ENCODE data around the gene CABLES2. TPM values are rescaled to one million over a fixed set of nuclear protein-coding genes. Genes with fewer than 3 reads are reported as not detected.

Gene CABLES2
- total and polyA plus RNA-seq, 4 donors: 0.92 to 3.2 (median 2.0) TPM

DNA sequence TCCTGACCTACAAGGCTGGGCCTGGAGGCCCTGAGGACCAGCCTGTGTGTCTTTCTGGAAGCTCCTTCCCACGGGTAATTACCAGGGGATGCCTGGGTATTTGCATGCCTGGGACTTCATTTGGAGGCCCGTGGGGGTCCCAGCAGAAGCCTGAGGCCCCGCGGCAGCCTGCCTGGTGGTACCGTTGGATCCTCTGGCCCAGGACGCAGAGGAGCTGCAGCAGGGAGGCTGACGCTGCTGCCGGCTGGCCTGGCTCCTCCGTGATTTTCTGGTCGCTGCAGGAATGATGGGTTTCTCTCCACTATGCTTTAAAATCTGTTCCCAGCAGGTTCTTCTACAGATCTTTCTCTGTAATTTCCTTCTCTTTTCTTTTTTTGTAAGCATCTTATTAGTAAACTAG, 6.5 kb downstream of the CABLES2 start (continued):
- TF ChIP-seq, protein P1, sequence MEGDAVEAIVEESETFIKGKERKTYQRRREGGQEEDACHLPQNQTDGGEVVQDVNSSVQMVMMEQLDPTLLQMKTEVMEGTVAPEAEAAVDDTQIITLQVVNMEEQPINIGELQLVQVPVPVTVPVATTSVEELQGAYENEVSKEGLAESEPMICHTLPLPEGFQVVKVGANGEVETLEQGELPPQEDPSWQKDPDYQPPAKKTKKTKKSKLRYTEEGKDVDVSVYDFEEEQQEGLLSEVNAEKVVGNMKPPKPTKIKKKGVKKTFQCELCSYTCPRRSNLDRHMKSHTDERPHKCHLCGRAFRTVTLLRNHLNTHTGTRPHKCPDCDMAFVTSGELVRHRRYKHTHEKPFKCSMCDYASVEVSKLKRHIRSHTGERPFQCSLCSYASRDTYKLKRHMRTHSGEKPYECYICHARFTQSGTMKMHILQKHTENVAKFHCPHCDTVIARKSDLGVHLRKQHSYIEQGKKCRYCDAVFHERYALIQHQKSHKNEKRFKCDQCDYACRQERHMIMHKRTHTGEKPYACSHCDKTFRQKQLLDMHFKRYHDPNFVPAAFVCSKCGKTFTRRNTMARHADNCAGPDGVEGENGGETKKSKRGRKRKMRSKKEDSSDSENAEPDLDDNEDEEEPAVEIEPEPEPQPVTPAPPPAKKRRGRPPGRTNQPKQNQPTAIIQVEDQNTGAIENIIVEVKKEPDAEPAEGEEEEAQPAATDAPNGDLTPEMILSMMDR (IDR thresholded peaks at IDR 0.05; ENCODE audit: low read depth, low read length, missing input control): no peak
- no peak for TF ChIP-seq RAD21 (IDR thresholded peaks at IDR 0.05)

DNA sequence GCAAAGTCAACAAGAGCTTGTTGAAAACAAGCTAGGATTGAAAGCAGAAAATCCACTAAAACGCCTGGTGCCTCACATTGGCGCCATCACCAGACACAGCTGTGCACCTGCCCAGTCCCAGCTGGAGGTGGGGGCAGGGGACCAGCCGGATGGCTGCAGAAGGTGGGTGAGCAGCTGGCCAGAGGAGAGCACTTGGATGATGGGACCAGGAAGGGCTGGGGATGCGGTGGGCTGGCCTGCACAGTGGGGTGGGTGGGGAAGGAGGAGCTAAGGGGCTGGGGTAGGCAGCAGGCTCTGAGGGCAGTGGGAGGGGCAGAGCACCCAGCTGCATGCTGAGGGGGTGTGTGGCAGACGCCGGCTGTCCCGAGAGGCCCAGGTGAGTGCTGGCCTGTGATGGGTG, 7.1 kb downstream of the CABLES2 start:
- H3K4me3 ChIP-seq (ENCODE audit: low read depth in 1 of 3, low read length in 3 of 3): no peak overlapping the region
- TF ChIP-seq NR2F2 (IDR thresholded peaks at IDR 0.05) (no peak), FOXA2 (IDR thresholded peaks at IDR 0.05) (no peak), HNF4G (IDR thresholded peaks at IDR 0.05) (no peak), RXRA (IDR thresholded peaks at IDR 0.05) (no peak), HNF4A (conservative IDR thresholded peaks at IDR 0.05) (no peak), SP1 (IDR thresholded peaks at IDR 0.05) (no peak), FOXA1 (IDR thresholded peaks at IDR 0.05) (no peak), GABPA (IDR thresholded peaks at IDR 0.05 in 1 of 2, conservative IDR thresholded peaks at IDR 0.05 in 1 of 2) (no peak), TAF1 (conservative IDR thresholded peaks at IDR 0.05) (no peak)
- TF ChIP-seq, protein P1 (IDR thresholded peaks at IDR 0.05; ENCODE audit: low read depth, low read length, missing input control): no peak
- TF ChIP-seq, protein P2, sequence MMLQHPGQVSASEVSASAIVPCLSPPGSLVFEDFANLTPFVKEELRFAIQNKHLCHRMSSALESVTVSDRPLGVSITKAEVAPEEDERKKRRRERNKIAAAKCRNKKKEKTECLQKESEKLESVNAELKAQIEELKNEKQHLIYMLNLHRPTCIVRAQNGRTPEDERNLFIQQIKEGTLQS (IDR thresholded peaks at IDR 0.05): no peak
- TF ChIP-seq, protein P3, sequence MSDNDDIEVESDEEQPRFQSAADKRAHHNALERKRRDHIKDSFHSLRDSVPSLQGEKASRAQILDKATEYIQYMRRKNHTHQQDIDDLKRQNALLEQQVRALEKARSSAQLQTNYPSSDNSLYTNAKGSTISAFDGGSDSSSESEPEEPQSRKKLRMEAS (IDR thresholded peaks at IDR 0.05): no peak
- no peak overlapping the region for H3K9ac ChIP-seq (ENCODE audit: low read depth in 1 of 2, low read length in 2 of 2)
- DNase-seq (ENCODE audit: low spot score): no peak
- no peak overlapping the region for H3K27ac ChIP-seq (ENCODE audit: low read depth in 1 of 2, low read length in 2 of 2)
- no peaks in the 10 kb centered on the region for H3K9me3 ChIP-seq (ENCODE audit: control insufficient read depth in 4 of 4, low read length in 3 of 4)
- no peaks in the 10 kb centered on the region for H3K36me3 ChIP-seq (ENCODE audit: control insufficient read depth in 4 of 4, insufficient read depth in 3 of 4, low read depth in 1 of 4, low read length in 3 of 4)
- H3K27me3 ChIP-seq (ENCODE audit: control insufficient read depth in 4 of 4, insufficient read depth in 4 of 4, low read length in 3 of 4): no peaks in the 10 kb centered on the region
- 93% methylated on average over 7 of the region's 7 CpGs for WGBS
- H3K4me1 ChIP-seq (ENCODE audit: control insufficient read depth in 4 of 4, insufficient read depth in 4 of 4, low read length in 3 of 4): peaks cover 0 to 4% (median 0%) of the 10 kb centered on the region in 4 donors

DNA sequence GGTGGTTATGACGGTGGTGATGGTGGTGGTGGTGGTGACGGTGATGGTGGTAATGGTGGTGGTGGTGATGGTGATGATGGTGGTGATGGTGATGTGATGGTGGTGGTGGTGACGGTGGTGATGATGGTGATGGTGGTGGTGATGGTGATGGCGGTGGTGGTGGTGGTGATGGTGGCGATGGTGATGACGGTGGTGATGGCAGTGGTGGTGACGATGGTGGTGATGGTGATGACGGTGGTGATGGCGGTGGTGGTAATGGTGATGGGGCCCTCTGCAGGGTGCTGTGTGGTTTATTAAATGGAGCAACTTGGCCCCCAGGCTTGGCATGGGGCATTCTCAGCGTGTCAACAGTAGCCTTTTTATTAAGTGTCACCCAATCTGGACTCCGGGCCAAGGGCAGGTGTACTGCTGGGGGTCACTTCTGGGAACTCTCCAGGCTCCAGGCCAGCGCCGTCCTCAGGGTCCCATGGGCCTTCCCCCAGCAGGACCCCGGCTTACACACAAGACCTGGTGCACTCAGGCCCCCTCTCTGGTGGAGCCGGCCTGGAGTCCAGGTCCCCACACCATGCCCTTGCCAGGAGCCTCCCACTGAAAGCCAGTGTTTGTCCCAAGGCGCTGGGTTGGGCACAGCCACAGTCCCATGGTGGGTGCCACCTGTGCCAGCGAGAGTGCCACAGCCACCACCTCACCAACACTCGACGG, 8.8 kb downstream of the CABLES2 start:
- Histone ChIP-seq H3K27me3 (ENCODE audit: control insufficient read depth in 4 of 4, insufficient read depth in 4 of 4, low read length in 3 of 4) (no peaks in the 10 kb centered on the region), H3K4me1 (ENCODE audit: control insufficient read depth in 4 of 4, insufficient read depth in 4 of 4, low read length in 3 of 4) (no peaks in the 10 kb centered on the region), H3K4me3 (ENCODE audit: low read depth in 1 of 3, low read length in 3 of 3) (no peak overlapping the region), H3K36me3 (ENCODE audit: control insufficient read depth in 4 of 4, insufficient read depth in 3 of 4, low read depth in 1 of 4, low read length in 3 of 4) (peaks cover 0 to 2% (median 0%) of the 10 kb centered on the region in 4 donors), H3K9me3 (ENCODE audit: control insufficient read depth in 4 of 4, low read length in 3 of 4) (no peaks in the 10 kb centered on the region), H3K9ac (ENCODE audit: low read depth in 1 of 2, low read length in 2 of 2) (no peak overlapping the region), H3K27ac (ENCODE audit: low read depth in 1 of 2, low read length in 2 of 2) (no peak overlapping the region)
- DNase-seq (ENCODE audit: low spot score): no peak
- no peak for TF ChIP-seq GABPA (IDR thresholded peaks at IDR 0.05 in 1 of 2, conservative IDR thresholded peaks at IDR 0.05 in 1 of 2)
- no peak for TF ChIP-seq FOXA1 (IDR thresholded peaks at IDR 0.05)
- TF ChIP-seq, protein P4, sequence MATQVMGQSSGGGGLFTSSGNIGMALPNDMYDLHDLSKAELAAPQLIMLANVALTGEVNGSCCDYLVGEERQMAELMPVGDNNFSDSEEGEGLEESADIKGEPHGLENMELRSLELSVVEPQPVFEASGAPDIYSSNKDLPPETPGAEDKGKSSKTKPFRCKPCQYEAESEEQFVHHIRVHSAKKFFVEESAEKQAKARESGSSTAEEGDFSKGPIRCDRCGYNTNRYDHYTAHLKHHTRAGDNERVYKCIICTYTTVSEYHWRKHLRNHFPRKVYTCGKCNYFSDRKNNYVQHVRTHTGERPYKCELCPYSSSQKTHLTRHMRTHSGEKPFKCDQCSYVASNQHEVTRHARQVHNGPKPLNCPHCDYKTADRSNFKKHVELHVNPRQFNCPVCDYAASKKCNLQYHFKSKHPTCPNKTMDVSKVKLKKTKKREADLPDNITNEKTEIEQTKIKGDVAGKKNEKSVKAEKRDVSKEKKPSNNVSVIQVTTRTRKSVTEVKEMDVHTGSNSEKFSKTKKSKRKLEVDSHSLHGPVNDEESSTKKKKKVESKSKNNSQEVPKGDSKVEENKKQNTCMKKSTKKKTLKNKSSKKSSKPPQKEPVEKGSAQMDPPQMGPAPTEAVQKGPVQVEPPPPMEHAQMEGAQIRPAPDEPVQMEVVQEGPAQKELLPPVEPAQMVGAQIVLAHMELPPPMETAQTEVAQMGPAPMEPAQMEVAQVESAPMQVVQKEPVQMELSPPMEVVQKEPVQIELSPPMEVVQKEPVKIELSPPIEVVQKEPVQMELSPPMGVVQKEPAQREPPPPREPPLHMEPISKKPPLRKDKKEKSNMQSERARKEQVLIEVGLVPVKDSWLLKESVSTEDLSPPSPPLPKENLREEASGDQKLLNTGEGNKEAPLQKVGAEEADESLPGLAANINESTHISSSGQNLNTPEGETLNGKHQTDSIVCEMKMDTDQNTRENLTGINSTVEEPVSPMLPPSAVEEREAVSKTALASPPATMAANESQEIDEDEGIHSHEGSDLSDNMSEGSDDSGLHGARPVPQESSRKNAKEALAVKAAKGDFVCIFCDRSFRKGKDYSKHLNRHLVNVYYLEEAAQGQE (IDR thresholded peaks at IDR 0.05): no peak
- no peak for TF ChIP-seq YY1 (IDR thresholded peaks at IDR 0.05)
- TF ChIP-seq, protein P5, sequence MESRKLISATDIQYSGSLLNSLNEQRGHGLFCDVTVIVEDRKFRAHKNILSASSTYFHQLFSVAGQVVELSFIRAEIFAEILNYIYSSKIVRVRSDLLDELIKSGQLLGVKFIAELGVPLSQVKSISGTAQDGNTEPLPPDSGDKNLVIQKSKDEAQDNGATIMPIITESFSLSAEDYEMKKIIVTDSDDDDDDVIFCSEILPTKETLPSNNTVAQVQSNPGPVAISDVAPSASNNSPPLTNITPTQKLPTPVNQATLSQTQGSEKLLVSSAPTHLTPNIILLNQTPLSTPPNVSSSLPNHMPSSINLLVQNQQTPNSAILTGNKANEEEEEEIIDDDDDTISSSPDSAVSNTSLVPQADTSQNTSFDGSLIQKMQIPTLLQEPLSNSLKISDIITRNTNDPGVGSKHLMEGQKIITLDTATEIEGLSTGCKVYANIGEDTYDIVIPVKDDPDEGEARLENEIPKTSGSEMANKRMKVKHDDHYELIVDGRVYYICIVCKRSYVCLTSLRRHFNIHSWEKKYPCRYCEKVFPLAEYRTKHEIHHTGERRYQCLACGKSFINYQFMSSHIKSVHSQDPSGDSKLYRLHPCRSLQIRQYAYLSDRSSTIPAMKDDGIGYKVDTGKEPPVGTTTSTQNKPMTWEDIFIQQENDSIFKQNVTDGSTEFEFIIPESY (IDR thresholded peaks at IDR 0.05): no peak
- 93% methylated on average over 19 of the region's 19 CpGs for WGBS

Data from liver (tissue), 9 donors.